ENCODE data around the gene GRIN3B.

The GRIN3B gene

DNA sequence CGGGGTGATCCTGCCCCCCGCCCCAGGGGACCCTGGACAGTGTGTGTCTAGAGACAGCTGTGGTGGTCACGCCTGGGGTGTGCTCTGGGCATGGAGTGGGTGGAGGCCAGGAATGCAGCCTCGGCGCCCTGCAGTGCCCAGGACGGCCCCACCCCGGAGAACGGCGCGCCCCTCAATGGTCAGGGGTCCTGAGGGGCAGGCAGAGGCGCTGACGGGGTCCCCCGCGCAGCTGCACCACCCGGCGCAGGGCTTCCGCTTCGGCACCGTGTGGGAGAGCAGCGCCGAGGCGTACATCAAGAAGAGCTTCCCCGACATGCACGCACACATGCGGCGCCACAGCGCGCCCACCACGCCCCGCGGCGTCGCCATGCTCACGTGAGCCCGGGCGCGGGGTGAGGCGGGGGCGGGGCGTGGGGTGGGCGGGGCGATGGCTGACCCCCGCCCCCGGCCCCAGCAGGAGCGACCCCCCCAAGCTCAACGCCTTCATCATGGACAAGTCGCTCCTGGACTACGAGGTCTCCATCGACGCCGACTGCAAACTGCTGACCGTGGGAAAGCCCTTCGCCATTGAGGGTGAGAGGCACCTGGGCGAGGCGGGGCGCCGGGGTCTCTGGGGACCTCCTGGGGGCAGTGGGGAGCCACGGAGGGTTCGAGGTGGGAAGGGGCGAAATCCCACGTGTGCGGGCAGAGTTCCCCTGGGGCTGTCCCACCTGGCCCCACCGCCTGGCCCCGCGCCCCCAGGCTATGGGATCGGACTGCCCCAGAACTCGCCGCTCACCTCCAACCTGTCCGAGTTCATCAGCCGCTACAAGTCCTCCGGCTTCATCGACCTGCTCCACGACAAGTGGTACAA lies 7.4 kb downstream of the GRIN3B start:
- DNase-seq (ENCODE audit: low read depth in 2 of 2): no peak

GRCh38 chr19:1008268-1009040 lies 8.2 kb downstream of the GRIN3B start:
- DNase-seq (ENCODE audit: low read depth in 2 of 2): no peak

GRCh38 chr19:1009041-1009980 lies 9.1 kb downstream of the GRIN3B start:
- DNase-seq (ENCODE audit: low read depth in 2 of 2): no peak

DNA sequence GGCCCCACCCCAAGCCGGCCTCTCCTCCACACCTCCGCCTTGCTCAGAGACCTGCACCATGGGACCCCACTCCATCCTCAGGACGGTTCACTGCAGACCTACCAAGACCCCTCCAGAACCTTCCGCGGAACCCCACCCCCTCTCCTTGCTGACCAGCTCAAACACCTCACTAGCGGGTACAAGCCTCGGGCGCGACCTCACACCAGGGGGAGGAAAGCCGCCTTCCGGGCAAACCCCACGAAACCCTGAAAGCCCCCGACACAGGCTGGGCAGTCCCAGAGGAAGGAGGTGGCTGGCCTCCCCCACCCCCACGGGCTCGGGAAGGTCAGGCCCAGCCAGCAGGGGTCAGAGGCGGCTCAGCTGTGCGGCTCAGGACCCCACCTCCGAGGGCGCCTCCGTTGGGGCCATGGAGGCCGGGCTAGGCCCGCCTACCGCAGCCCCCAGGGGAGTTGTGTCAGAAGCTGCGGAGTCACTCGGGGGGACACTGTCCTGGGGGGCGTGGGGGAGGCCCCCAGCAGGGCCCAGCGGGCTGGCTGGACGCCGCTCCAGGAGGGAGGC lies 9.8 kb downstream of the GRIN3B start:
- no peak for DNase-seq (ENCODE audit: low read depth in 2 of 2)

DNA sequence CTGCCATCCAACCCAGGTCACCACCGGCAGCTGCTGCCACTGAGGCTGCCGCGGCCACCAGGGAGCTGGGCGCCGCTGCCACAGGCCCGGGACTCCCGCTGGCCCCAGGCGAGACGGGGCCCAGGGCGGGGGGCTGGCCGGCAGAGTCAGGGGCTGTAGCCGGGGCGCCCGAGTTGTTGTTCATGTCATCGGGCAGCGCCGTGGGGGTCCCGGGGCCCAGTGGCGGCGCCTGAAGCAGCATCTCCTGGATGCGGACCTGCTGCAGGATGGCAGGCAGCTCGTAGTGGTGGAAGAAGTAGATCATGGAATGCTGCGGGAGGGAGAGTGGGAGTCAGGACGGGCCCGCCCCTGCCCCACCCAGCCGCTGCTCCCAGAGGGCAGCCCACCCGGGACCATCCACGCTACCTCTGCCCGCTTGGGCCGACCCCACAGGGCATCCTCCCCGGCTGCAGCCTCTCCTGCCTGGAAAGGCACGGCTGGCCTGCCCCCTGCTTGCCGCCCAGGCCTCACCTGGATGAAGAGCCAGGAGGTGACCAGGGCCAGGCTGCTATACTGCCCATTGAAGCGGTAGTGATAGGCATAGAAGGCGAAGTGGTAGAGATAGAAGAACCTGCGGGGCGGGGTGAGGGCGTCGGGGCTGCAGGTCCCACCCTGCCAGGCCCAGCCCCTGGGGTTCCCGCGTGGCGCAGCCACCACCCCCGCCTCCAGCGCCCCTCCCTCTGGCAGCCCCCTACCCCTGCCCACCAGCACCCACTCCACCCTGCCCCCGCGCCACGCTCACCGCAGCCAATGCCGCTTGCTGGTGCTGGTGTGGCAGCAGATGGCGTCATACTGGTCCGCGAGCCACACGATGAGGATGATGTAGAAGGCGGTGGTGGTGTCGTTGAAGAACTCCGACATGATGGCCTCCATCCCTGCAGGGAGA lies 10.6 kb downstream of the GRIN3B start:
- no peak for DNase-seq (ENCODE audit: low read depth in 2 of 2)

GRCh38 chr19:1011831-1012333 lies 11.7 kb downstream of the GRIN3B start:
- DNase-seq (ENCODE audit: low read depth in 2 of 2): no peak

- DNase-seq (ENCODE audit: low read depth in 2 of 2): no peak
Observed at GRCh38 chr19:1012334-1012733, 12.1 kb downstream of the GRIN3B start.

DNA sequence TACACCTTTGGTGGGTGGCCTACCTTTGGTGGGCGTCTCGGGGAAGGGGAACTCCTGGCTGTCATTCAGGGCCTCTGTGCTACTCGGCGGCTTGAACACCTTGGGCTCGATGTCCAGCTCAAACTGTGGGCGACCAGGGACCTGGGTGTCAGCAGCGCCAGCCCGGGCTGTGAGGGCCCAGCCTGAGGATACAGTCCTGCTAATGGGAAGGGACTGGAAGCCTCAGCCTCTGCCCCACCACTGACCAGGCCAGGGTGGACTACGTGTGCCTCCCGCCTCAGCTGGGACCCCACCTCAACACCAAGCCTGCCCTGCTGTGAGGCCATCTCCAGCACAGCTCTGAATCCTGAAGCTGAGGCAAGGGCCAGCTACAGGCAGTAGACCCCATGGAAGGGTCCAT lies 13.0 kb downstream of the GRIN3B start:
- no peak for DNase-seq (ENCODE audit: low read depth in 2 of 2)

DNA sequence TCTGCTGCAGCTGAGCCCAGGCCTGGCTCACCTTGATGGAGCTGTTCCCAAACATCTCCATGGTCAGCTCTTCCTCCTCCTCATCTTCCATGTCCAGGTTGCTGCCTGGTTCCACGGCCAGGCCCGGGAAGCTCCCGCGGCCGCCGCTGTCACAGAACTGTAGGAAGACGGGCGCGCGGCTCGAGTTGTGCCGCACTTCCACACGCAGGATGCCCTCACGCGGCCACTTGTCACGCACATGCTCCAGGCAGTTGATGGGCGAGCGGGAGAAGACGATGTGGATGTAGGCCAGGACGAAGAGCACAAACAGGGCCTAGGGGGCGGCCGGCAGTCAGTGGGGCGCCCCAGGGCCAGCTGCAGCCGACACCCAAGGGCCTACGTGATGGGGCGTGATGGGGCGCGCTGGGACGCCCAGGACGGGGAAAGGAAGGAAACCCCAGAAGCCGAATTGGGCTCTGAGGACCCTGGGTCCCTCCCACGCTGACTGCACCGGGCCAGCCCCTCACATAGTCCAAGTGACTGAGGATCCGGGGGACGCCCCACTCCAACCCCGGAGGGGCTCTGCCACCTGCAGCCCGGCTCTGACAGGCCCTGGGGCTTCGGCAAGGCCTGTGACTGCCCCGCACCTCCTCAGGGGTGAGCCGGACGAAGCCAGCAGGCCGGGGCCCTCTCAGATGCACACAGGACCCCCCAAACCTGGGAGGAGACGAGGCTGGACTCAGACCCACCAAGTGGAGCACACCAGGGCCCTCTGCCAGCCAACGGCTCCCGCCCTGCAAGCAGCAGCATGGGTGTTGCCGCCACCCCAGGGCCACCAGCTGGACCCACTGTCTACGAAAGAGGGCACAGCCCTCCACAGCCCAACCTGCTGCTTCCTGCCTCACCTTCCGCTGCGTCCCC lies 14.2 kb downstream of the GRIN3B start:
- no peak for DNase-seq (ENCODE audit: low read depth in 2 of 2)

- no peak for DNase-seq (ENCODE audit: low read depth in 2 of 2)
Observed at GRCh38 chr19:1015061-1015781, 15.0 kb downstream of the GRIN3B start.

- no peak for DNase-seq (ENCODE audit: low read depth in 2 of 2)
Observed at GRCh38 chr19:1015782-1016646, 15.8 kb downstream of the GRIN3B start.

GRCh38 chr19:1016647-1017114 lies 16.5 kb downstream of the GRIN3B start:
- no peak for DNase-seq (ENCODE audit: low read depth in 2 of 2)

DNA sequence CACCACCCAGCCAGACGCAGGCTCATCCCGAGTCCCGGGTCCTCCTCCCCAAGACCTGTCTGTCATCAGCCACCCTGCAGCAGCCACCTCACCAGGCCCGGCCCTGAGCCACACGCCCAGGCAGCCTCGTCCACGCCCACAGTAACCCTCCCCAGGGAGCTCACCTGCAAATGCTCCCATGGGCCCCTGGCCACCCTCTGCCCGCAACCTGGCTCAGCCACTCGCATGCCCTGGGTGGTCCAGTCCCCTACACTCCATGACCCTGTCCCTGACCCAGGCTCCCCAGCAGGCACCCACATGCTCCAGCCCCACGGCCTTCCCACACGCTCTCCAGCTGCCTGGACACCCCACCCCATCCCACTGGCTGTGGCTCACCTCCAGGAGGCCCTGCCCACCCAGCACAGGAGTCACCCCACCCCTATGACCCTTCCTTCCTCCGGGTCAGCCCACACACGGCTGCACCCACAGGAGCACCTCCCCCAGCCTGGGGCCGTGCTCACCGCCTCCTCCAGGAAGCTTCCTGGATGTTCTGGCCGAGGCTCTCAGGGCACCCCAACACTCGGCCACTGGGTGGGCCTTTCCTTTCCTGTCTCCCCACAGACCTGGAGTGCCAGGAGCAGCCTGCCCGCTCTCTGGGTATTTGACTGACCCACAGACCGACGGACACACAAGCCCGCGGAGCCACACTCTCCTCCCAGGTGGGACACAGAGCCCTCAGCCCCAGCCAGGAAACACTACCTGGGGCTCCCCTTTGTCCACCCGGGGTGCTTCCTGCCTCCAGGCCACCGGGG lies 17.1 kb downstream of the GRIN3B start:
- no peak for DNase-seq (ENCODE audit: low read depth in 2 of 2)

DNA sequence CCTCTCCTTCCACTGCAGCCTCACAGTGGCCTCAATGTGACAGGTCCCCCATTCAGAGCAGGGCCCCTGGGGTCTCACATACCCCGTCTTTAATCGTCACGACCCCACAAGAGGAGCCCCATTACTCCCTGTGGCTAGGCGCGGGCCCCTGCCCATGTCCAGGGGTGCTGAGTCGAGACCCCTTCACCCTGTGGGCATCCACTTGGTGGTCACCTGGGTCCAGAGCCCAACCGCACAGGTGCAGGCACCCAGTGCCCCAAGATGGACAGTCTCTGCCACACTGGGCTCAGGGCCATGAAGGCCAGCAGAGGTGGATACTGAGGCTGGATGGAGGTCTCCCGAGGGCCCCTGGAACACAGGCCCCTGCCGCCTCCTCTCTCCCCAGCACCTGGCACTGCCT lies 17.7 kb downstream of the GRIN3B start:
- DNase-seq (ENCODE audit: low read depth in 2 of 2): no peak

- no peak for DNase-seq (ENCODE audit: low read depth in 2 of 2)
Observed at GRCh38 chr19:1018393-1018792, 18.2 kb downstream of the GRIN3B start.

DNA sequence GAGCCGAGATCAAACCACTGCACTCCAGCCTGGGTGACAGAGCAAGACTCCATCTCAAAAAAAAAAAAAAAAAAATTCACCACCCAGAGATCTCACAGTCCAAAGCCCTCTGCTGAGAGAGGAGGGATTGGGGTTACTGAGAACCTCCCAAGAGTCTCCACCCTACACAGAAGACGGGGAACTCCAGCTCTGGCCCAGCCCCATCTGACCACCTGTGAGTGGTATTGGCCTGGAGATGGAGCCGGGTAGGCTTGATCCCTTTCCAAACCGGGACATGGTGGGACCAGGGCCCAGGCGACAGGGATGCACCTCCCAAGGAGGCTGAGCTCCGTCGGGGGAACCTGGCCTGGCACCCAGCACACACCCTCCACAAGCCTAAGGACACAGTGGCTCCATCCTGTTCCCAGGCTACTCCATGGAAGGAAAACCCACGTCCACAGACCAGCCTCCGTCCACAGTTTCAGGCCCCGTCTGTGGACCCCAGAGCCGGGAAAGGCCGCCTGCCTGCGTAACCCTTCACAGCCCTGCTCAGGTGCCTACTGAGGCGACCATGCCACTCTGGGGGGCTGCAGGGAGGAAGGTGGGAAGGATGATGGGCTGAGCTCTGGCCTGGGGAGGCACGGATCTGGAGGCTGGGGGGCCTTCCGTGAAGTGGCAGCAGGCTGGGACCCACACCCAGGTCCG lies 18.9 kb downstream of the GRIN3B start:
- DNase-seq (ENCODE audit: low read depth in 2 of 2): no peak
